Measurements from ENCODE around the gene CD177. TPM values are rescaled to one million over a fixed set of nuclear protein-coding genes. Genes with fewer than 3 reads are reported as not detected.
"Not testable (repeated sequence)": the region's sequence is repeated elsewhere in the genome, so short reads cannot be mapped to it uniquely, and the experiment has no call there.

The CD177 gene
- total and polyA plus RNA-seq, 10 donors: 2.3 to 354 (median 51.0) TPM

DNA sequence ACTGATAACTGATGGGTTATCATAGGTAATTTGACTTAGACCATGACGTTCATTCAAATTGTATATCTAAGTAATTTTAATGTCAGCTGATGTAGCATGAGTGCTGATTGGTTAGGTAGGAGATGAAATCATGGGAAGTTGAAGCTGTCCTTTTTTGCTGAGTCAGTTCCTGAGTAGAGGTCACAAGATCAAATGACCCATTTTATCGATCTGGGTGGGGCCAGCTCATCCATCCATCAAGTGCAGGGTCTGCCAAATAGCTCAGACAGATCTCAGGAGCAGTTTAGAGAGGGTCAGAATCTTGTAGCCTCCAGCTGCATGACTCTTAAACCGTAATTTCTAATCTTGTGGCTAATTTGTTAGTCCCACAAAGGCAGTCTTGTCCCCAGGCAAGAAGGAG is 35.3 kb upstream of the CD177 start:
- no peak overlapping the region for H3K4me3 ChIP-seq
- intact Hi-C loops (cut with DNase I; ENCODE audit: low total_unique reads): no loop called here
- H3K4me1 ChIP-seq: no peaks in the 10 kb centered on the region
- no peaks in the 10 kb centered on the region for H3K36me3 ChIP-seq
- peaks cover 0 to 8% (median 0%) of the 10 kb centered on the region in 8 donors for H3K9me3 ChIP-seq
- 47 to 74% (median 66%) methylated on average over 3 of the region's 3 CpGs for WGBS, 5 donors
- no peak overlapping the region for H3K27ac ChIP-seq
- no peak for DNase-seq
- no peak for TF ChIP-seq POLR2AphosphoS5 (IDR thresholded peaks at IDR 0.05)
- TF ChIP-seq POLR2A (IDR thresholded peaks at IDR 0.05): no peak
- TF ChIP-seq, protein P1, sequence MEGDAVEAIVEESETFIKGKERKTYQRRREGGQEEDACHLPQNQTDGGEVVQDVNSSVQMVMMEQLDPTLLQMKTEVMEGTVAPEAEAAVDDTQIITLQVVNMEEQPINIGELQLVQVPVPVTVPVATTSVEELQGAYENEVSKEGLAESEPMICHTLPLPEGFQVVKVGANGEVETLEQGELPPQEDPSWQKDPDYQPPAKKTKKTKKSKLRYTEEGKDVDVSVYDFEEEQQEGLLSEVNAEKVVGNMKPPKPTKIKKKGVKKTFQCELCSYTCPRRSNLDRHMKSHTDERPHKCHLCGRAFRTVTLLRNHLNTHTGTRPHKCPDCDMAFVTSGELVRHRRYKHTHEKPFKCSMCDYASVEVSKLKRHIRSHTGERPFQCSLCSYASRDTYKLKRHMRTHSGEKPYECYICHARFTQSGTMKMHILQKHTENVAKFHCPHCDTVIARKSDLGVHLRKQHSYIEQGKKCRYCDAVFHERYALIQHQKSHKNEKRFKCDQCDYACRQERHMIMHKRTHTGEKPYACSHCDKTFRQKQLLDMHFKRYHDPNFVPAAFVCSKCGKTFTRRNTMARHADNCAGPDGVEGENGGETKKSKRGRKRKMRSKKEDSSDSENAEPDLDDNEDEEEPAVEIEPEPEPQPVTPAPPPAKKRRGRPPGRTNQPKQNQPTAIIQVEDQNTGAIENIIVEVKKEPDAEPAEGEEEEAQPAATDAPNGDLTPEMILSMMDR (IDR thresholded peaks at IDR 0.05 in 8 of 11, conservative IDR thresholded peaks at IDR 0.05 in 3 of 11): no peak
- peaks cover 0 to 9% (median 0%) of the 10 kb centered on the region in 7 donors for H3K27me3 ChIP-seq (replicated peaks in 1 of 7)

- Histone ChIP-seq H3K27me3 (replicated peaks in 1 of 7) (peaks cover 0 to 9% (median 0%) of the 10 kb centered on the region in 7 donors), H3K9me3 (peaks cover 0 to 8% (median 0%) of the 10 kb centered on the region in 8 donors), H3K27ac (no peak overlapping the region), H3K4me1 (no peaks in the 10 kb centered on the region), H3K4me3 (no peak overlapping the region), H3K36me3 (no peaks in the 10 kb centered on the region)
- 62 to 86% (median 84%) methylated on average over 4 of the region's 4 CpGs for WGBS, 5 donors
- intact Hi-C loops (cut with DNase I; ENCODE audit: low total_unique reads): no loop called here
- TF ChIP-seq POLR2AphosphoS5 (IDR thresholded peaks at IDR 0.05) (no peak), POLR2A (IDR thresholded peaks at IDR 0.05) (no peak)
- TF ChIP-seq, protein P1 (IDR thresholded peaks at IDR 0.05 in 8 of 11, conservative IDR thresholded peaks at IDR 0.05 in 3 of 11): no peak
- no peak for DNase-seq
Observed at GRCh38 chr19:43318796-43319314, 34.6 kb upstream of the CD177 start.

DNA sequence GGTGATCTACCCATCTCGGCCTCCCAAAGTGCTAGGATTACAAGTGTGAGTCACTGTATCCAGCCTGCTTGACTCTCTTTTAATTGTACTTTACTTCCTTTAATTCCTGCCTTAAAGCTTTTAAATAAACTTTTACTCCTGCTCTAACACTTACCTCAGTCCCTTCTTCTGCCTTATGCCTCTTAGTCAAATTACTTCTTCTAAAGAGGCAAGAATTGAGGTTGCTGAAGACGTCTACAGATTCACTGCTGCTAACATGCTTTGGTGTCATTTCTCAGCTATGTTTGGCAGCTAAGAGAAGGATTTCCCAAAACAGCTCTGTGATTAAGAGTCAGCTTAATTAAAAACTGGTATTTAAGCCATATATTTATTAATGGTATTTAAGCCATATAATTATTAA is 32.9 kb upstream of the CD177 start:
- TF ChIP-seq POLR2AphosphoS5 (IDR thresholded peaks at IDR 0.05) (no peak), POLR2A (IDR thresholded peaks at IDR 0.05) (no peak)
- TF ChIP-seq, protein P1 (IDR thresholded peaks at IDR 0.05 in 8 of 11, conservative IDR thresholded peaks at IDR 0.05 in 3 of 11): no peak
- Histone ChIP-seq H3K36me3 (no peaks in the 10 kb centered on the region), H3K27ac (no peak overlapping the region), H3K4me1 (no peaks in the 10 kb centered on the region), H3K9me3 (peaks cover 0 to 8% (median 0%) of the 10 kb centered on the region in 8 donors), H3K4me3 (no peak overlapping the region), H3K27me3 (replicated peaks in 1 of 7) (peaks cover 0 to 9% (median 0%) of the 10 kb centered on the region in 7 donors)
- intact Hi-C loops (cut with DNase I; ENCODE audit: low total_unique reads): no loop called here
- 59 to 83% (median 73%) methylated on average over 2 of the region's 2 CpGs for WGBS, 5 donors
- no peak for DNase-seq

- H3K27me3 ChIP-seq (replicated peaks in 1 of 7); intact Hi-C loops (cut with DNase I; ENCODE audit: low total_unique reads); H3K4me1 ChIP-seq; H3K9me3 ChIP-seq; H3K27ac ChIP-seq; H3K4me3 ChIP-seq; H3K36me3 ChIP-seq; DNase-seq: not testable (repeated sequence)
- WGBS, 5 donors: 82 to 93% (median 91%) methylated on average over 11 of the region's 11 CpGs
Observed at GRCh38 chr19:43326761-43327160, 26.7 kb upstream of the CD177 start.

DNA sequence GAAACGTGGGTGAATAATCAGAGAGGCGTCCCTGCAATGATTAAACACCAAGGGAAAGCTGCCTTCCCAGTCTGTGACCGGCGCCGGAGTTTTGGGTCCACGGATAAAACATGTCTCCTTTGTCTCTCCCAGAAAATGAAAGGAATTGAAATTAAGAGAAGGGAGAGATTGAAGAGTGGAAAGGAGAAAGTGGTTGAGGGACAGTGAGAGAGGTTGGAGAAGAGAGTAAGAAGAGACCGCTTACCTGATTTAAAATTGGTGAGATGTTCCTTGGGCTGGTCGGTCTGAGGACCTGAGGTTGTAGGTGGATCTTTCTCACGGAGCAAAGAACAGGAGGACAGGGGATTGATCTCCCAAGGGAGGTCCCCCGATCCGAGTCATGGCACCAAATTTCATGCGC is 24.9 kb upstream of the CD177 start:
- H3K4me1 ChIP-seq; H3K36me3 ChIP-seq; H3K4me3 ChIP-seq; H3K27me3 ChIP-seq (replicated peaks in 1 of 7); DNase-seq; intact Hi-C loops (cut with DNase I; ENCODE audit: low total_unique reads); H3K9me3 ChIP-seq; H3K27ac ChIP-seq: not testable (repeated sequence)
- 83 to 87% (median 87%) methylated on average over 8 to 12 of the region's 12 CpGs for WGBS, 5 donors

GRCh38 chr19:43329049-43329448 is 24.4 kb upstream of the CD177 start:
- H3K27me3 ChIP-seq (replicated peaks in 1 of 7); H3K4me3 ChIP-seq; intact Hi-C loops (cut with DNase I; ENCODE audit: low total_unique reads); H3K9me3 ChIP-seq; H3K36me3 ChIP-seq; H3K4me1 ChIP-seq; H3K27ac ChIP-seq; DNase-seq: not testable (repeated sequence)
- 73 to 89% (median 80%) methylated on average over 4 of the region's 4 CpGs for WGBS, 5 donors
